Lung (tissue), 12 donors: ENCODE measurements around the gene ZNF860. TPM values are rescaled to one million over a fixed set of nuclear protein-coding genes. Genes with fewer than 3 reads are reported as not detected.
"Not testable (repeated sequence)": the region's sequence is repeated elsewhere in the genome, so short reads cannot be mapped to it uniquely, and the experiment has no call there.

Experiments
- ATAC-seq: fragments of 200-7000 bp; cut with Tn5 transposase; one replicate; pipeline ENCODE4 v1.9.1; 2020; ENCODE audit warnings: moderate number of reproducible peaks; ENCODE audit not compliant: insufficient read depth, low FRiP score
- DNase-seq, 3 donors: peaks; one replicate each; pipeline ENCODE4 v3.0.0-alpha.2; 2013 to 2017
- H3K27ac ChIP-seq, 2 donors: one replicate each; pipeline ENCODE4 v1.5.1; 2013; ENCODE audit warnings: mild to moderate bottlenecking in 2 of 2, moderate library complexity in 2 of 2, control low read depth in 1 of 2, inconsistent platforms in 1 of 2, low read depth in 1 of 2, low read length in 1 of 2
- H3K27me3 ChIP-seq, 3 donors: one replicate each; pipeline ENCODE4 v1.5.1; 2013; ENCODE audit warnings: low read length in 2 of 3; ENCODE audit not compliant: control insufficient read depth in 3 of 3, insufficient read depth in 3 of 3
- H3K36me3 ChIP-seq, 4 donors: one replicate each; pipeline ENCODE4 v1.5.1; 2013; ENCODE audit warnings: low read length in 4 of 4, mild to moderate bottlenecking in 1 of 4, moderate library complexity in 1 of 4; ENCODE audit not compliant: control insufficient read depth in 4 of 4, insufficient read depth in 4 of 4
- H3K4me1 ChIP-seq, 5 donors: one replicate each; pipeline ENCODE4 v1.5.1; 2013; ENCODE audit warnings: low read length in 5 of 5, mild to moderate bottlenecking in 2 of 5, moderate library complexity in 1 of 5; ENCODE audit not compliant: control insufficient read depth in 5 of 5, insufficient read depth in 5 of 5
- H3K4me3 ChIP-seq: one replicate; pipeline ENCODE4 v1.5.1; 2013; ENCODE audit warnings: mild to moderate bottlenecking, control low read depth, moderate library complexity
- H3K9ac ChIP-seq, 2 donors: one replicate each; pipeline ENCODE4 v1.5.1; 2013; ENCODE audit warnings: low read length in 2 of 2, control low read depth in 1 of 2; ENCODE audit not compliant: insufficient read depth in 1 of 2
- H3K9me3 ChIP-seq, 4 donors: one replicate each; pipeline ENCODE4 v1.5.1; 2013; ENCODE audit warnings: low read length in 3 of 4, mild to moderate bottlenecking in 1 of 4, moderate library complexity in 1 of 4; ENCODE audit not compliant: control insufficient read depth in 4 of 4, insufficient read depth in 3 of 4
- CTCF ChIP-seq: IDR thresholded peaks from 2 replicates; pipeline ENCODE4 v1.5.1; 2012; ENCODE audit warnings: mild to moderate bottlenecking; ENCODE audit errors: control extremely low read depth, extremely low read depth
- WGBS, 2 donors: extraction: QIAGEN DNeasy Blood & Tissue Kit; methylation state at CpG; one replicate each; pipeline ENCODE4 v1.1.7; 2013; 5-methylcytosine and 5-hydroxymethylcytosine counted together
- polyA plus RNA-seq, 2 donors: library from polyadenylated mRNA; stranded (reverse); fragments of 200-250 nt; gene quantifications; one replicate each; pipeline ENCODE4 v1.2.1, GENCODE V29; 2013
- total RNA-seq, 2 donors: library from RNA; depleted of rRNA in 1 of 2; stranded (reverse); fragments of >200 nt in 1 of 2; gene quantifications; one replicate each; pipeline ENCODE4 v1.2.1, GENCODE V29; 2014 to 2021
- donor health status: control.
- donor health status: control.
- donor health status: Bipolar disorder and iron deficiency.
- donor health status: healthy.
- donor health status: DM: yes; HTN: yes; CAD: no.

ZNF860 gene
- total and polyA plus RNA-seq, 4 donors: 0.35 to 2.6 (median 1.4) TPM

GRCh38 chr3:31985831-31986230, 4.3 kb downstream of the ZNF860 start:
- WGBS, 2 donors: 58 to 68% methylated on average over 2 of the region's 2 CpGs

GRCh38 chr3:31988271-31988670, 6.7 kb downstream of the ZNF860 start:
- ATAC-seq (no peak), DNase-seq (no peak)
- H3K36me3 ChIP-seq: no peaks in the 10 kb centered on the region
- WGBS, 2 donors: 100% methylated on average over 1 of the region's 1 CpG
- H3K9ac ChIP-seq: no peak overlapping the region
- TF ChIP-seq CTCF: no peak
- no peak overlapping the region for H3K27ac ChIP-seq
- peaks cover 0 to 10% (median 4%) of the 10 kb centered on the region in 4 donors for H3K9me3 ChIP-seq
- no peaks in the 10 kb centered on the region for H3K4me1 ChIP-seq
- no peaks in the 10 kb centered on the region for H3K27me3 ChIP-seq
- H3K4me3 ChIP-seq: no peak overlapping the region

More at GRCh38 chr3:31985831-31986230, 4.3 kb downstream of the ZNF860 start:
- ATAC-seq (no peak), DNase-seq (no peak)
- Histone ChIP-seq H3K4me1 (peaks cover 0 to 8% (median 0%) of the 10 kb centered on the region in 5 donors), H3K9ac (no peak overlapping the region), H3K36me3 (no peaks in the 10 kb centered on the region), H3K27me3 (no peaks in the 10 kb centered on the region), H3K4me3 (no peak overlapping the region), H3K9me3 (peaks cover 0 to 9% (median 2%) of the 10 kb centered on the region in 4 donors), H3K27ac (no peak overlapping the region)
- TF ChIP-seq CTCF: no peak

- H3K27ac ChIP-seq, H3K9me3 ChIP-seq, H3K36me3 ChIP-seq, ATAC-seq, H3K4me3 ChIP-seq, H3K9ac ChIP-seq, DNase-seq, H3K4me1 ChIP-seq, H3K27me3 ChIP-seq: not testable (repeated sequence)
- WGBS, 2 donors: 93 to 98% methylated on average over 6 of the region's 6 CpGs
Measured at GRCh38 chr3:31992995-31993394, 11.4 kb downstream of the ZNF860 start.

GRCh38 chr3:31993843-31994242, 12.3 kb downstream of the ZNF860 start:
- no peak for TF ChIP-seq CTCF
- no peaks in the 10 kb centered on the region for H3K36me3 ChIP-seq
- WGBS, 2 donors: 74 to 87% methylated on average over 1 of the region's 1 CpG
- no peak overlapping the region for H3K4me3 ChIP-seq
- H3K9me3 ChIP-seq: peaks cover 0 to 5% (median 4%) of the 10 kb centered on the region in 4 donors
- no peak overlapping the region for H3K27ac ChIP-seq
- DNase-seq (no peak), ATAC-seq (no peak)
- no peaks in the 10 kb centered on the region for H3K4me1 ChIP-seq
- no peak overlapping the region for H3K9ac ChIP-seq
- H3K27me3 ChIP-seq: no peaks in the 10 kb centered on the region

GRCh38 chr3:31995026-31995425, 13.5 kb downstream of the ZNF860 start:
- not testable (repeated sequence) for H3K36me3 ChIP-seq, ATAC-seq, H3K9ac ChIP-seq, H3K27ac ChIP-seq, DNase-seq, H3K27me3 ChIP-seq, H3K4me3 ChIP-seq, H3K9me3 ChIP-seq, H3K4me1 ChIP-seq
- 73 to 89% methylated on average over 5 of the region's 5 CpGs for WGBS, 2 donors
